Neural progenitor cell (in vitro differentiated cells): ENCODE results near the gene ARHGEF37.

Source experiments
- EZH2phosphoT487 ChIP-seq: fragments of 200-600 bp; sonication (generic); IDR thresholded peaks from 2 replicates; pipeline ENCODE4 v1.6.1; 2017; ENCODE audit warnings: antibody characterized with exemption
- TF ChIP-seq, protein P1 (sequence below): fragments of 200-600 bp; sonication (generic); IDR thresholded peaks from 2 replicates; pipeline ENCODE4 v1.5.1; 2017; ENCODE audit warnings: antibody characterized with exemption, mild to moderate bottlenecking

DNA sequence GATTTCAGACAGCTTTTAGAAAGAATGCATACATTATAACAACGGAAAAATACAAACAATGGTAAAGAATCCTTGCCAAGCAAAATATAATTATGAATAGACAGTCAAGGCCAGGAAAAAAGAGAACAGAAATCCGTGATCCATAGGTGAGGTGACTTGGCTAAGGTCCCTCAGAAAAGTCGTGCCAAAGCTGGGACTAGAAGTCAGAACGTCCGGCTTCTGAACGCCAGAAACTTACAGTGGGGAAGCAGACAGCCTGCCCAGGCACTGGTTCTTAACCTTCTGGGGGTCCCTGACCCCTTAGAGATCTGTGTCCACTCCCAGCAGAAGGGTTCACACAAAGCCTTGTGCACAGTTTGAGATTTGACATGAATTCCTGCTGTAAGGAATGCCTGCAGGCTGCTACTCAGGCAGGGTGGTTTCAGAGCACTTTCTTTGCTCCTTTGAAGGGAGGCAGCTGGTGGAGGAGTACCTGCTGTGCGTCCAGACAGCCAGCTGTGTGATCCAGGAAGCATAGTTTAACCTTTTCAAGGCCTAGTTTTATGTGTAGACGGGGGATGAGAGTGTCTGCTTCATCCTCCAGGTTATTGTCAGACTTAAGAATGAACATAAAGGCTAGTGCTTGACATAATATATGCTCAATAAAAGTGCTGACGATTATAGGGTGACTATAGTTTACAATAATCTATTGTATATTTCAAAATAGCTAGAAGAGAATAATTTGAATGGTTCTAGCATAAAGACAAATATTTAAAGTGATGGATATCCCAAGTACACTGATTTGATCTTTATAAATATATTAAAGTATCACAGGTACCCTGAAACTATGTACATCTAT, 852 bp downstream of the ARHGEF37 start:
- TF ChIP-seq, protein P1, sequence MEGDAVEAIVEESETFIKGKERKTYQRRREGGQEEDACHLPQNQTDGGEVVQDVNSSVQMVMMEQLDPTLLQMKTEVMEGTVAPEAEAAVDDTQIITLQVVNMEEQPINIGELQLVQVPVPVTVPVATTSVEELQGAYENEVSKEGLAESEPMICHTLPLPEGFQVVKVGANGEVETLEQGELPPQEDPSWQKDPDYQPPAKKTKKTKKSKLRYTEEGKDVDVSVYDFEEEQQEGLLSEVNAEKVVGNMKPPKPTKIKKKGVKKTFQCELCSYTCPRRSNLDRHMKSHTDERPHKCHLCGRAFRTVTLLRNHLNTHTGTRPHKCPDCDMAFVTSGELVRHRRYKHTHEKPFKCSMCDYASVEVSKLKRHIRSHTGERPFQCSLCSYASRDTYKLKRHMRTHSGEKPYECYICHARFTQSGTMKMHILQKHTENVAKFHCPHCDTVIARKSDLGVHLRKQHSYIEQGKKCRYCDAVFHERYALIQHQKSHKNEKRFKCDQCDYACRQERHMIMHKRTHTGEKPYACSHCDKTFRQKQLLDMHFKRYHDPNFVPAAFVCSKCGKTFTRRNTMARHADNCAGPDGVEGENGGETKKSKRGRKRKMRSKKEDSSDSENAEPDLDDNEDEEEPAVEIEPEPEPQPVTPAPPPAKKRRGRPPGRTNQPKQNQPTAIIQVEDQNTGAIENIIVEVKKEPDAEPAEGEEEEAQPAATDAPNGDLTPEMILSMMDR = no peak
- TF ChIP-seq EZH2phosphoT487 = peak; percentile 24
